ENCODE results near the gene FAM131A. TPM values are rescaled to one million over a fixed set of nuclear protein-coding genes. Genes with fewer than 3 reads are reported as not detected.

Gene FAM131A, protein sequence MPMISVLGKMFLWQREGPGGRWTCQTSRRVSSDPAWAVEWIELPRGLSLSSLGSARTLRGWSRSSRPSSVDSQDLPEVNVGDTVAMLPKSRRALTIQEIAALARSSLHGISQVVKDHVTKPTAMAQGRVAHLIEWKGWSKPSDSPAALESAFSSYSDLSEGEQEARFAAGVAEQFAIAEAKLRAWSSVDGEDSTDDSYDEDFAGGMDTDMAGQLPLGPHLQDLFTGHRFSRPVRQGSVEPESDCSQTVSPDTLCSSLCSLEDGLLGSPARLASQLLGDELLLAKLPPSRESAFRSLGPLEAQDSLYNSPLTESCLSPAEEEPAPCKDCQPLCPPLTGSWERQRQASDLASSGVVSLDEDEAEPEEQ
- 6.8 to 11.7 TPM (median 9.9 TPM) in 5 replicates for total RNA-seq (2022; extraction: Qiagen RNA extraction; ENCODE audit: low read depth)

GRCh38 chr3:184337399-184337714, at the start of gene FAM131A:
FAM131A (plus strand) TSS chr3:184337600; CDS start chr3:184337631, 31 bp downstream.

DNA sequence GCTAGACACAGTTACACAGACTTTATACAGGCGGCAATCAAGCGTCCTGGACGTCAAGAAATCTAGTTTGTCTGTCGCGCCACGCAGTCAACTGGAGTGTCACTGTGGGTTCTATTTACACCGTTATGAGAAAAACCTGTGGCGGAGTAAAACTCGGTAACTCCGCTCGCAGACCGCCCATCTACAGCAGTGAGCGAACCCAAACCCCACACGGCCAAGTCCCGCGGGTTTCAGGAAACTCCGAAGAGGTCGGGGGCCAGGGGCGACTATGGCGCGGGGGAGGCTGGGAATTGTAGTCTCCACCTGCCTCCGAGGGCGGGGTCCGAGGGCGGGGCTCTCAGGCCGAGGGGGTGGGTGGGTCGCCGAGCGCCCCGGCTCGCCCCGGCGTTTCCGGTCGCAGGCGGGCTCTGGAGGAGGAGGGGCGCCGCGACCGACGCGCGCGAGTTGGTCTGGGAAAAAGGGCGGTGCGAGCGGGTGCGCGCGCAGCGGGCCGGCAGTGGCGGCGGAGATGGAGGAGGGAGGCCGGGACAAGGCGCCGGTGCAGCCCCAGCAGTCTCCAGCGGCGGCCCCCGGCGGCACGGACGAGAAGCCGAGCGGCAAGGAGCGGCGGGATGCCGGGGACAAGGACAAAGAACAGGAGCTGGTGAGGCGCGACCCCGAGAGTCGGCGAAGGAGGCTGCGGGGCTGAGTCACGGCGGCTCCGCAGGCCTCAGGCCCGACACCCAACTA, 38.5 kb upstream of the FAM131A start, which contains the start of gene PSMD2:
Gene PSMD2, plus strand, starts transcription at position 483 of the 729 bp plus-strand sequence. Its CDS starts 26 bp downstream, at position 509.

DNA sequence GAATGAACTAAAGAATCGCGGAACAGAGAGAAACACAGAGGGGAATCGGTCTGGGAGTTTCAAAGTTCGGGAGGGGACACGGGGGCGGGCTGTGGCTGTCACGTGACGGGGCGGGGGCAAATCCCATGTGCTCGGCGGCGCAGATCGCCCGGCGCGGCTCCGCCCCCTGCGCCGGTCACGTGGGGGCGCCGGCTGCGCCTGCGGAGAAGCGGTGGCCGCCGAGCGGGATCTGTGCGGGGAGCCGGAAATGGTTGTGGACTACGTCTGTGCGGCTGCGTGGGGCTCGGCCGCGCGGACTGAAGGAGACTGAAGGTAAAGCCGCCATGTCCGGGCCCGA, 23.1 kb upstream of the FAM131A start, which contains the start of gene EIF4G1:
Gene EIF4G1, plus strand, starts transcription at position 244 of the 337 bp plus-strand sequence. CDS start 1,191 bp downstream, outside the sequence.

DNA sequence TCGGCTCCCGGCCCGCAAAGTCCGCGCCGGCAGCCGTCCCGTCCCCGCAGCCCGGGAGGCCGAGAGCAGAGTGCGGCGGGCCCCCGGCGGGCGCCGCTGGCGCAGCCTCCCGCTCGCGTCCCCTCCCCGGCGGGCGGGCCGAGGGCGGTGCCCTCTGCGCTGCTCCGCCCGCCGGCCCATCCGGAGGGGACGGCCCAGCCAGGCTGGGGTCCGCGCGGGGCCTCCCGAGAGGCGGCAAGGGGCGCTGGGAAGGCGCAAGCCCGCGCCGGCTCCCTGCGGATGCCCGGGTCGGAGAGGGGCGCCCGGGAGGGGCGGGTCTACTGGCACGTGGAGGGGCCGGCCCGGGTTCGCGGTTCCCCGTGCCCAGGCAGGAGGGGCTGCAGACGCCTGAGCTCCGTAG, 24.1 kb downstream of the FAM131A start, which contains the start of the genes CLCN2 and POLR2H:
Gene CLCN2, minus strand, starts transcription at position 74 of the 400 bp plus-strand sequence. CDS start 126 bp downstream, outside the sequence.
Gene POLR2H, plus strand, starts transcription at position 179 of the 400 bp plus-strand sequence. CDS start 1,783 bp downstream, outside the sequence.

DNA sequence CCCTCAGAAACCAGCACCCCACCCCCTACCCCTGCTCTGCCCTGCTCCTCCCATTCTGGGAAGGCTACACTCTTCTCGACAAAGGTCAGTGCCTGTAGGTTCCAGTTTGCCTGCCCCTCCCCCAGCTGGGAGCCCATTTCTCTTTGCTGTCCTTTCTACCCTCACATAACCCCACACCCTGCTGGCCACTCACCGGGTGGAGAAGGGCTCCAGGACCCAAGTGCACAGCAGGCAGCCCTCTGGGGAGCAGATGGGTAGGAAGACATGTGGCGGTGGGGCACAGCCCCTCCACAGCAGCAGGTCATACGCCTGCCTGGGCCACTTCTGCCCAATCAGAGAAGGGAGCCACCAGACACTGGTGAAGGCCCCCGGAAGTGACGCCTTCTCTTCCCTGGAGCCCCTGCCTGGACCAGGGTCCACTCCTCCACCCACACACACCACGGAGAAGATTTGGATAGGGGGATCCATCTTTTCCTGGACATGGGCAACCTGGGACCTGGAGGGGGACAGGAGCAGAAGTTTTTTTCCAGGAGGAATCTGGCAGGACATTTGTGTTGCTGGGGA, 40.6 kb downstream of the FAM131A start, which contains the start of gene THPO:
Gene THPO, minus strand, starts transcription at position 326 of the 564 bp plus-strand sequence. CDS start 1,948 bp downstream, outside the sequence.

GRCh38 chr3:184379358-184380184, 42.2 kb downstream of the FAM131A start, which contains the start of gene CHRD:
CHRD (plus strand) TSS chr3:184380054; CDS start chr3:184380319, 265 bp downstream.

Other genes with a start within 250 kb of the FAM131A start
- not detected in 5 replicates for gene HTR3E, start 240.5 kb upstream of the FAM131A start, total RNA-seq (2022; extraction: Qiagen RNA extraction; ENCODE audit: low read depth)
- gene EIF2B5, start 202.2 kb upstream of the FAM131A start, total RNA-seq (2022; extraction: Qiagen RNA extraction; ENCODE audit: low read depth) = 25.0 to 31.5 TPM (median 29.3 TPM) in 5 replicates
- gene DVL3, start 182.2 kb upstream of the FAM131A start, total RNA-seq (2022; extraction: Qiagen RNA extraction; ENCODE audit: low read depth) = 14.9 to 30.4 TPM (median 26.5 TPM) in 5 replicates
- gene AP2M1, start 162.7 kb upstream of the FAM131A start, total RNA-seq (2022; extraction: Qiagen RNA extraction; ENCODE audit: low read depth) = 286 to 326 TPM (median 314 TPM) in 5 replicates
- gene ABCF3, start 151.4 kb upstream of the FAM131A start, total RNA-seq (2022; extraction: Qiagen RNA extraction; ENCODE audit: low read depth) = 25.4 to 36.5 TPM (median 34.8 TPM) in 5 replicates
- 0.29 to 0.46 TPM (median 0.38 TPM) in 5 replicates for gene VWA5B2, start 108.0 kb upstream of the FAM131A start, total RNA-seq (2022; extraction: Qiagen RNA extraction; ENCODE audit: low read depth)
- 48.9 to 83.2 TPM (median 72.9 TPM) in 5 replicates for gene ALG3, start 88.6 kb upstream of the FAM131A start, total RNA-seq (2022; extraction: Qiagen RNA extraction; ENCODE audit: low read depth)
- gene EEF1AKMT4, start 87.9 kb upstream of the FAM131A start, total RNA-seq (2022; extraction: Qiagen RNA extraction; ENCODE audit: low read depth) = 8.0 to 13.2 TPM (median 11.0 TPM) in 5 replicates
- 0.60 to 2.0 TPM (median 1.3 TPM) in 5 replicates for gene CAMK2N2, start 76.0 kb upstream of the FAM131A start, total RNA-seq (2022; extraction: Qiagen RNA extraction; ENCODE audit: low read depth)
- not detected in 5 replicates for gene ECE2, start 61.6 kb upstream of the FAM131A start, total RNA-seq (2022; extraction: Qiagen RNA extraction; ENCODE audit: low read depth)
- gene PSMD2, start 38.4 kb upstream of the FAM131A start, total RNA-seq (2022; extraction: Qiagen RNA extraction; ENCODE audit: low read depth) = 294 to 424 TPM (median 309 TPM) in 5 replicates
- 221 to 295 TPM (median 267 TPM) in 5 replicates for gene EIF4G1, start 23.0 kb upstream of the FAM131A start, total RNA-seq (2022; extraction: Qiagen RNA extraction; ENCODE audit: low read depth)
- 4.0 to 6.1 TPM (median 5.5 TPM) in 5 replicates for gene CLCN2, start 24.0 kb downstream of the FAM131A start, total RNA-seq (2022; extraction: Qiagen RNA extraction; ENCODE audit: low read depth)
- 69.5 to 82.7 TPM (median 77.4 TPM) in 5 replicates for gene POLR2H, start 24.1 kb downstream of the FAM131A start, total RNA-seq (2022; extraction: Qiagen RNA extraction; ENCODE audit: low read depth)
- gene THPO, start 40.6 kb downstream of the FAM131A start, total RNA-seq (2022; extraction: Qiagen RNA extraction; ENCODE audit: low read depth) = not detected in 5 replicates
- gene CHRD, start 42.5 kb downstream of the FAM131A start, total RNA-seq (2022; extraction: Qiagen RNA extraction; ENCODE audit: low read depth) = 0.07 to 0.42 TPM (median 0.15 TPM) in 5 replicates
- gene EPHB3, start 224.2 kb downstream of the FAM131A start, total RNA-seq (2022; extraction: Qiagen RNA extraction; ENCODE audit: low read depth) = 0.23 to 0.70 TPM (median 0.27 TPM) in 5 replicates